Stimulated activated CD8-positive, alpha-beta memory T cell treated with anti-CD3 and anti-CD28 coated beads, Interleukin-4, amount 100 ng/mL, for 4 hours (primary cell): Measurements from ENCODE around the gene PRKN.

Source experiments
- DNase-seq, 2 donors: peaks; one replicate each; pipeline ENCODE4 v3.0.0-alpha.2; 2020; ENCODE audit warnings: low read depth in 2 of 2, low spot score in 1 of 2

Gene PRKN

GRCh38 chr6:161444464-161444863, 1283.1 kb downstream of the PRKN start:
- no peak for DNase-seq

GRCh38 chr6:161443848-161444247, 1283.7 kb downstream of the PRKN start:
- no peak for DNase-seq

GRCh38 chr6:161442420-161442819, 1285.1 kb downstream of the PRKN start:
- no peak for DNase-seq

GRCh38 chr6:161440299-161440698, 1287.3 kb downstream of the PRKN start:
- no peak for DNase-seq

GRCh38 chr6:161439093-161439492, 1288.5 kb downstream of the PRKN start:
- DNase-seq: no peak

- no peak for DNase-seq
Measured at GRCh38 chr6:161438430-161439030, 1289.0 kb downstream of the PRKN start.

- DNase-seq: no peak
Measured at GRCh38 chr6:161437851-161438250, 1289.7 kb downstream of the PRKN start.

- DNase-seq: no peak
Measured at GRCh38 chr6:161436106-161436876, 1291.3 kb downstream of the PRKN start.

- DNase-seq: no peak
Measured at GRCh38 chr6:161435748-161436070, 1291.9 kb downstream of the PRKN start.

GRCh38 chr6:161434921-161435747, 1292.4 kb downstream of the PRKN start:
- no peak for DNase-seq

GRCh38 chr6:161434350-161434749, 1293.2 kb downstream of the PRKN start:
- DNase-seq: no peak

- DNase-seq: no peak
Measured at GRCh38 chr6:161432546-161432945, 1295.0 kb downstream of the PRKN start.

- DNase-seq: no peak
Measured at GRCh38 chr6:161429921-161430490, 1297.6 kb downstream of the PRKN start.

- DNase-seq: no peak
Measured at GRCh38 chr6:161424421-161424820, 1303.1 kb downstream of the PRKN start.

GRCh38 chr6:161422710-161423680, 1304.6 kb downstream of the PRKN start:
- no peak for DNase-seq

GRCh38 chr6:161418463-161418945, 1309.1 kb downstream of the PRKN start:
- DNase-seq: no peak

GRCh38 chr6:161417717-161418462, 1309.7 kb downstream of the PRKN start:
- no peak for DNase-seq

- no peak for DNase-seq
Measured at GRCh38 chr6:161415302-161415855, 1312.2 kb downstream of the PRKN start.

GRCh38 chr6:161414707-161415106, 1312.9 kb downstream of the PRKN start:
- DNase-seq: no peak
